Uterus (tissue), 4 donors: ENCODE results near the gene VEGFD. TPM values are rescaled to one million over a fixed set of nuclear protein-coding genes. Genes with fewer than 3 reads are reported as not detected.

ENCODE experiments used
- DNase-seq, 2 donors: peaks; one replicate each; pipeline ENCODE4 v3.0.0-alpha.2; 2019 to 2020
- H3K27ac ChIP-seq, 2 donors: fragments of 200-600 bp; sonication (generic); 1 replicate in 1 of 2; 2 replicates in 1 of 2; pipeline ENCODE4 v1.5.1; 2016 to 2018
- H3K27me3 ChIP-seq, 2 donors: fragments of 200-600 bp; sonication (generic); one replicate each; pipeline ENCODE4 v1.5.1; 2018 to 2019; ENCODE audit warnings: control low read depth in 1 of 2
- H3K36me3 ChIP-seq, 2 donors: fragments of 200-600 bp; sonication (generic); one replicate each; pipeline ENCODE4 v1.5.1; 2019; ENCODE audit warnings: control low read depth in 1 of 2
- H3K4me1 ChIP-seq, 2 donors: fragments of 200-600 bp; sonication (generic); one replicate each; pipeline ENCODE4 v1.5.1; 2018 to 2019; ENCODE audit warnings: control low read depth in 1 of 2
- H3K4me3 ChIP-seq, 2 donors: fragments of 200-600 bp; sonication (generic); 1 replicate in 1 of 2; 2 replicates in 1 of 2; pipeline ENCODE4 v1.5.1; 2018 to 2019; ENCODE audit warnings: mild to moderate bottlenecking in 1 of 2
- H3K9me3 ChIP-seq, 2 donors: fragments of 200-600 bp; sonication (generic); one replicate each; pipeline ENCODE4 v1.5.1; 2019; ENCODE audit warnings: control low read depth in 1 of 2
- POLR2A ChIP-seq, 2 donors: fragments of 450-650 bp; IDR thresholded peaks; one replicate each; pipeline ENCODE4 v1.6.1; 2016; ENCODE audit warnings: antibody characterized with exemption in 2 of 2, mild to moderate bottlenecking in 1 of 2, moderate library complexity in 1 of 2
- intact Hi-C: fragments of 100-400 bp; cut with DNase I; formaldehyde crosslinking; loops from one replicate; pipeline ENCODE4 v1.15.1; 2023; ENCODE audit warnings: low total_unique reads
- total RNA-seq, 4 donors: library from RNA; depleted of rRNA in 3 of 4; stranded (reverse); fragments of >200 nt in 3 of 4; gene quantifications; one replicate each; pipeline versions ENCODE4 v1.1.0 to v1.2.4, GENCODE V29; 2014 to 2023
- TF ChIP-seq, protein P1 (sequence below), 4 experiments: fragments of 200-600 bp in 2 of 4; fragments of 450-650 bp in 2 of 4; sonication (generic) in 2 of 4; IDR thresholded peaks; one replicate each; pipeline ENCODE4 v1.5.1; 2016 to 2019; ENCODE audit warnings: antibody characterized with exemption in 4 of 4, mild to moderate bottlenecking in 2 of 4, moderate library complexity in 1 of 4
- donor health status: DM: yes; HTN: yes; CAD: no.

VEGFD gene
- total RNA-seq, 4 donors from 2014 or later: 2.9 to 13.2 (median 6.2) TPM; not detected in 1

- H3K27ac ChIP-seq: no peak overlapping the region
- TF ChIP-seq, protein P1, sequence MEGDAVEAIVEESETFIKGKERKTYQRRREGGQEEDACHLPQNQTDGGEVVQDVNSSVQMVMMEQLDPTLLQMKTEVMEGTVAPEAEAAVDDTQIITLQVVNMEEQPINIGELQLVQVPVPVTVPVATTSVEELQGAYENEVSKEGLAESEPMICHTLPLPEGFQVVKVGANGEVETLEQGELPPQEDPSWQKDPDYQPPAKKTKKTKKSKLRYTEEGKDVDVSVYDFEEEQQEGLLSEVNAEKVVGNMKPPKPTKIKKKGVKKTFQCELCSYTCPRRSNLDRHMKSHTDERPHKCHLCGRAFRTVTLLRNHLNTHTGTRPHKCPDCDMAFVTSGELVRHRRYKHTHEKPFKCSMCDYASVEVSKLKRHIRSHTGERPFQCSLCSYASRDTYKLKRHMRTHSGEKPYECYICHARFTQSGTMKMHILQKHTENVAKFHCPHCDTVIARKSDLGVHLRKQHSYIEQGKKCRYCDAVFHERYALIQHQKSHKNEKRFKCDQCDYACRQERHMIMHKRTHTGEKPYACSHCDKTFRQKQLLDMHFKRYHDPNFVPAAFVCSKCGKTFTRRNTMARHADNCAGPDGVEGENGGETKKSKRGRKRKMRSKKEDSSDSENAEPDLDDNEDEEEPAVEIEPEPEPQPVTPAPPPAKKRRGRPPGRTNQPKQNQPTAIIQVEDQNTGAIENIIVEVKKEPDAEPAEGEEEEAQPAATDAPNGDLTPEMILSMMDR (IDR thresholded peaks at IDR 0.05): peak; percentile 23 to 46 (median 40)
- no peak for TF ChIP-seq POLR2A (IDR thresholded peaks at IDR 0.05)
- H3K4me3 ChIP-seq: no peak overlapping the region
- H3K4me1 ChIP-seq: no peaks in the 10 kb centered on the region
- DNase-seq: no peak
- intact Hi-C loops: no loop called here
- peaks cover 0 to 6% of the 10 kb centered on the region in 2 donors for H3K27me3 ChIP-seq
- H3K36me3 ChIP-seq: no peaks in the 10 kb centered on the region
- no peaks in the 10 kb centered on the region for H3K9me3 ChIP-seq
These were observed 84.0 kb downstream of the VEGFD start for GRCh38 chrX:15299941-15300851.

DNA sequence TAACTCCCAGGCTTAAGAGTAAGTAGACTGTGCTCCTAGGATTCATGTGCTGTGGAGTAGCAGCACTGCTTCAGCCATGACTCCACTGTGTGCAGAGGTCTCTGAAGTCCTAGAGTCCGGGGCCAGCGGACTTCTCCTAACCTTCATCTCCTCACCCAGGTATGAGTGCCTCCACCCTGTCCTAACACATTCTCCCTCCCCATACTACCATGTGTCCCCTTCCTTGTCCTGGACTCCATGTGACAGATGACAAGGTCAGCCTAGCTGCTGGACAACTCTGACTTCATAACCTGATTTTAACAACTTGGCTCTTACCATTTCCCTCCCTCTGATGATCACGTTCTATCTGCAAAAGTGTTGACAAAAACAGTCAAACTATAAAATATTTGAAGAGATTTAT, 85.4 kb downstream of the VEGFD start:
- intact Hi-C loops: no loop called here
- TF ChIP-seq POLR2A (IDR thresholded peaks at IDR 0.05): no peak
- TF ChIP-seq, protein P1 (IDR thresholded peaks at IDR 0.05): no peak
- H3K27ac ChIP-seq: peak overlapping the region in 1 of 2 donors; percentile 26

GRCh38 chrX:15298201-15298600, 86.0 kb downstream of the VEGFD start:
- intact Hi-C loops: no loop called here
- Histone ChIP-seq H3K4me1 (no peaks in the 10 kb centered on the region), H3K36me3 (no peaks in the 10 kb centered on the region), H3K9me3 (no peaks in the 10 kb centered on the region), H3K4me3 (no peak overlapping the region), H3K27ac (peak overlapping the region in 1 of 2 donors; percentile 26), H3K27me3 (peaks cover 0 to 6% of the 10 kb centered on the region in 2 donors)
- TF ChIP-seq, protein P1 (IDR thresholded peaks at IDR 0.05): no peak
- no peak for TF ChIP-seq POLR2A (IDR thresholded peaks at IDR 0.05)
- DNase-seq: no peak

More for the DNA sequence above, 85.4 kb downstream of the VEGFD start:
- Histone ChIP-seq H3K36me3 (no peaks in the 10 kb centered on the region), H3K4me1 (no peaks in the 10 kb centered on the region), H3K4me3 (no peak overlapping the region), H3K27me3 (peaks cover 0 to 6% of the 10 kb centered on the region in 2 donors), H3K9me3 (no peaks in the 10 kb centered on the region)
- DNase-seq: no peak

Other genes with a start within 250 kb of the VEGFD start
- 10 to 100 TPM in 2 of 4 donors, 1 to 10 TPM in 2; 3.2 to 13.8 (median 7.6) TPM for gene ASB9, start 114.3 kb downstream of the VEGFD start, total RNA-seq
- gene ASB11, start 68.8 kb downstream of the VEGFD start, total RNA-seq: under 1 TPM in 2 of 4 donors, not detected in 2; 0.30 to 0.88 TPM
- gene PIGA, start 48.9 kb downstream of the VEGFD start, total RNA-seq: 10 to 100 TPM; 10.2 to 54.8 (median 13.8) TPM
- 10 to 100 TPM in 2 of 4 donors, 1 to 10 TPM in 2; 2.9 to 16.1 (median 12.3) TPM for gene PIR, start 108.9 kb upstream of the VEGFD start, total RNA-seq
- 1 to 10 TPM in 3 of 4 donors, under 1 TPM in 1; 0.88 to 4.7 (median 2.4) TPM for gene BMX, start 116.4 kb upstream of the VEGFD start, total RNA-seq
- 1 to 10 TPM in 1 of 4 donors, under 1 TPM in 1, not detected in 2; 0.62 to 1.5 TPM for gene ACE2, start 216.5 kb upstream of the VEGFD start, total RNA-seq